Keratinocyte (primary cell): ENCODE measurements around the gene SPRED1.

Source experiments
- CTCF ChIP-seq, 3 experiments: IDR thresholded peaks in 1 of 3; conservative IDR thresholded peaks in 1 of 3; optimal IDR thresholded peaks in 1 of 3; 2 replicates in 2 of 3; 3 replicates in 1 of 3; pipeline versions ENCODE3 to v1.5.1; 2011; ENCODE audit warnings: low read length in 3 of 3, mild to moderate bottlenecking in 3 of 3, moderate library complexity in 2 of 3, control low read depth in 1 of 3, inconsistent platforms in 1 of 3; ENCODE audit not compliant: insufficient read depth in 2 of 3; ENCODE audit errors: extremely low read depth in 1 of 3
- EZH2 ChIP-seq: IDR thresholded peaks from one replicate; pipeline ENCODE4 v1.6.1; 2012; ENCODE audit warnings: inconsistent platforms, mild to moderate bottlenecking, low read length, moderate library complexity

DNA sequence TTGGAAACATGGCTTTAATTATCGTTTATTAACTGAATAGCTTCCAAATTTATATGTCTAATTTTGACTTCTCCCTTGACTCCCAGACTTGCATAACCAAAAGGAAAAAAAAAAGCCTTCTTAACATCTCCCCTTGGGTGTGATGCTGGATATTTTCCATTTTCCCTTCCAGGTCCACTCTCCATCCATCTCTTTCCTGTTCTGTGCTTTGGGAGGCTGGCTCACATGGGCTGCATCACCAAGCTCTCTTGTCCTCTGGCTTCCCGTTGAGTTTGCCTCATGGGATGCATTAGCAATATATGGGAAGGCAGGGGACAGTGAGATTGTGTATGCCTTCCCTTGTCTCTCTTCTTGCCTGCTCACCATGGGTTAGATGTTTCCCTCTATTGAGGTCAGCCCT lies 123.4 kb downstream of the SPRED1 start:
- TF ChIP-seq CTCF (optimal IDR thresholded peaks at IDR 0.05 in 1 of 3, IDR thresholded peaks at IDR 0.05 in 1 of 3, conservative IDR thresholded peaks at IDR 0.05 in 1 of 3; ENCODE audit: extremely low read depth in 1 of 3, insufficient read depth in 2 of 3, low read length in 3 of 3) (no peak), EZH2 (no peak)
